Endothelial cell of umbilical vein (primary cell): ENCODE measurements around the gene SVOP. TPM values are rescaled to one million over a fixed set of nuclear protein-coding genes. Genes with fewer than 3 reads are reported as not detected.

ENCODE experiments used
- BruUV-seq: library from RNA; stranded (reverse); fragments of 400-500 nt; replicated peaks from 2 replicates; lab custom pipeline; 2021; lab: Mats Ljungman, UMichigan
- CTCF ChIA-PET: fragments of 300-600, 350-600 bp; sonication (Branson Sonifier 250); formaldehyde crosslinking; loops from one replicate; lab custom pipeline; 2021; ENCODE audit warnings: antibody characterized with exemption, inconsistent platforms; lab: Charles Lee
- POLR2A ChIA-PET: fragments of 300-600, 350-600 bp; sonication (Branson Sonifier 250); formaldehyde crosslinking; loops from one replicate; lab custom pipeline; 2021; ENCODE audit warnings: antibody characterized with exemption, inconsistent platforms; lab: Charles Lee
- DNase-seq: peaks from one replicate; pipeline ENCODE4 v3.0.0-alpha.2; 2011; ENCODE audit warnings: low read depth, low spot score
- FAIRE-seq: peaks from 2 replicates; lab custom pipeline; 2011; peaks lifted over from hg19 to GRCh38; lab: Jason Lieb, UNC
- H2AFZ ChIP-seq: 2 replicates; pipeline ENCODE4 v1.6.0; 2012; ENCODE audit warnings: low read depth, low read length, control low read depth, inconsistent platforms
- H3K27ac ChIP-seq: 2 replicates; pipeline ENCODE4 v1.5.1; 2011; ENCODE audit warnings: low read depth, mild to moderate bottlenecking, control low read depth, low read length, moderate library complexity; ENCODE audit not compliant: insufficient read depth
- H3K27me3 ChIP-seq, 2 experiments: 2 replicates each; pipeline versions ENCODE4 v1.6.0 to v1.6.1; 2011; ENCODE audit warnings: low read length in 2 of 2, mixed read lengths in 1 of 2; ENCODE audit not compliant: control insufficient read depth in 2 of 2, insufficient read depth in 2 of 2
- H3K36me3 ChIP-seq, 2 experiments: 2 replicates in 1 of 2; 3 replicates in 1 of 2; pipeline ENCODE4 v1.5.1; 2011; ENCODE audit warnings: low read length in 2 of 2, mild to moderate bottlenecking in 1 of 2, moderate library complexity in 1 of 2; ENCODE audit not compliant: control insufficient read depth in 2 of 2, insufficient read depth in 2 of 2; ENCODE audit errors: extremely low read depth in 1 of 2
- H3K4me1 ChIP-seq: 3 replicates; pipeline ENCODE4 v1.5.1; 2011; ENCODE audit warnings: mild to moderate bottlenecking, low read length; ENCODE audit not compliant: control insufficient read depth, insufficient read depth; ENCODE audit errors: extremely low read depth
- H3K4me2 ChIP-seq: 2 replicates; pipeline ENCODE4 v1.6.1; 2011; ENCODE audit warnings: low read length, control low read depth, mixed read lengths; ENCODE audit not compliant: insufficient read depth
- H3K4me3 ChIP-seq, 3 experiments: fragments of 200-600 bp in 1 of 3; sonication (generic), shearing (Covaris generic) in 1 of 3; replicated peaks in 1 of 3; 2 replicates each; pipeline ENCODE4 v1.5.1; 2011 to 2016; ENCODE audit warnings: control low read depth in 3 of 3, low read length in 3 of 3, mild to moderate bottlenecking in 2 of 3, inconsistent platforms in 1 of 3, low read depth in 1 of 3, moderate library complexity in 1 of 3; ENCODE audit not compliant: insufficient read depth in 1 of 3
- H3K79me2 ChIP-seq: 2 replicates; pipeline ENCODE4 v1.6.0; 2012; ENCODE audit warnings: low read length, inconsistent platforms; ENCODE audit not compliant: control insufficient read depth, insufficient read depth
- H3K9ac ChIP-seq: replicated peaks from 2 replicates; pipeline ENCODE3; 2011; ENCODE audit warnings: low read length, control low read depth; ENCODE audit not compliant: insufficient read depth; ENCODE audit errors: extremely low read depth
- H3K9me1 ChIP-seq: replicated peaks from 3 replicates; pipeline ENCODE4 v1.6.0; 2011; ENCODE audit warnings: mild to moderate bottlenecking, low read length; ENCODE audit not compliant: control insufficient read depth, insufficient read depth; ENCODE audit errors: extremely low read depth
- H3K9me3 ChIP-seq: replicated peaks from 2 replicates; pipeline ENCODE4 v1.5.1; 2012; ENCODE audit warnings: low read length, inconsistent platforms; ENCODE audit not compliant: control insufficient read depth, insufficient read depth
- H4K20me1 ChIP-seq: replicated peaks from 2 replicates; pipeline ENCODE3; 2011; ENCODE audit warnings: mild to moderate bottlenecking, low read length; ENCODE audit not compliant: control insufficient read depth, insufficient read depth; ENCODE audit errors: extremely low read depth
- EZH2 ChIP-seq: IDR thresholded peaks from 2 replicates; pipeline ENCODE4 v1.6.1; 2012; ENCODE audit warnings: borderline replicate concordance, low read depth, mild to moderate bottlenecking, moderate library complexity, low read length, inconsistent platforms; ENCODE audit not compliant: severe bottlenecking
- FOS ChIP-seq: IDR thresholded peaks from 2 replicates; pipeline ENCODE4 v1.6.1; 2011; ENCODE audit warnings: mild to moderate bottlenecking, low read length, moderate library complexity, borderline replicate concordance; ENCODE audit not compliant: insufficient read depth
- JUN ChIP-seq: IDR thresholded peaks from 2 replicates; pipeline ENCODE4 v1.6.1; 2011; ENCODE audit warnings: borderline replicate concordance, low read depth; ENCODE audit not compliant: insufficient read length, insufficient read depth
- MYC ChIP-seq: IDR thresholded peaks from one replicate; pipeline ENCODE4 v1.6.1; 2011; ENCODE audit warnings: mild to moderate bottlenecking, low read depth, low read length
- POLR2A ChIP-seq: IDR thresholded peaks from 2 replicates; pipeline ENCODE4 v1.6.1; 2012; ENCODE audit warnings: low read depth, mild to moderate bottlenecking, control low read depth, low read length
- POLR2AphosphoS5 ChIP-seq: IDR thresholded peaks from 2 replicates; pipeline ENCODE4 v1.6.1; 2012; ENCODE audit warnings: low read depth, mild to moderate bottlenecking, control low read depth, low read length, moderate library complexity; ENCODE audit not compliant: insufficient read depth
- dilution Hi-C: fragments of 300-500 bp; cut with MboI; formaldehyde crosslinking; loops from one replicate; pipeline ENCODE4 v1.15.0; 2019; ENCODE audit warnings: low sequenced_read_pairs; ENCODE audit not compliant: extremely low pct_ligation_motif_present
- intact Hi-C: fragments of 100-400 bp; cut with micrococcal nuclease; formaldehyde crosslinking; loops from one replicate; pipeline ENCODE4 v1.10.0; 2022
- polyA plus RNA-seq, 4 experiments: library from polyadenylated mRNA; depleted of rRNA in 3 of 4; stranded (reverse) in 3 of 4; unstranded in 1 of 4; fragments of >200 nt; gene quantifications; 2 replicates each; pipeline versions ENCODE4 v1.2.1 to v1.2.3, GENCODE V29; 2011 to 2012; ENCODE audit warnings: missing spikeins in 1 of 4
- total RNA-seq: library from RNA; stranded (reverse); gene quantifications from 2 replicates; pipeline ENCODE4 v1.2.3, GENCODE V29; 2021
- TF ChIP-seq, protein P1 (sequence below): IDR thresholded peaks from 2 replicates; pipeline ENCODE4 v1.6.1; 2011; ENCODE audit not compliant: insufficient read depth, insufficient read length
- TF ChIP-seq, protein P2 (sequence below), 2 donors: IDR thresholded peaks; 1 replicate in 1 of 2; 2 replicates in 1 of 2; pipeline ENCODE4 v1.5.1; 2011; ENCODE audit warnings: low read length in 2 of 2, mild to moderate bottlenecking in 2 of 2, moderate library complexity in 2 of 2, control low read depth in 1 of 2, inconsistent platforms in 1 of 2, low read depth in 1 of 2; ENCODE audit not compliant: insufficient read depth in 1 of 2; ENCODE audit errors: extremely low read depth in 1 of 2

Gene SVOP
- total and polyA plus RNA-seq, 2 donors (not counting 3 experiments of a cell fraction or from before 2014, with no cell fraction given) = not detected

DNA sequence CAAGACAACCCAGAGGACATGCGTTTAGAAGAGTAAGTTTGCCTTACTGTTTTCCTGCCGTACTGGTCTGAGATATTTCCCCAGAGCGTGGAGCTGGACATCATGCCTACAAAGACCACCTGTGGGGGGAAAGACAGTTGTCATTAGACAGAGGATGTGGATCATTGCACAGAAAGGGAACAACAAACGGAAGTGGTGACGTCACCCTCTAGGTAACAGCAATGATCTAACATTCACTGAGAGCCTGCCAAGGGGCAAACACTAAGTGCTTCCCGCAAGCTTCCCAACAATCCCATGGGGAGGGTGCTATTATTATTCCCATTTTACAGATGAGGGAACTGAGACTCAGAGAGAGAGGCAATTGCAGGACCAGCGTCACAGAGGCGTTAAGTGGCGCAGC lies 48.5 kb downstream of the SVOP start:
- Histone ChIP-seq H3K9me1 (no peaks in the 10 kb centered on the region), H3K4me2 (no peak overlapping the region), H3K79me2 (no peaks in the 10 kb centered on the region), H4K20me1 (no peaks in the 10 kb centered on the region), H3K9me3 (no peaks in the 10 kb centered on the region), H3K27me3 (no peaks in the 10 kb centered on the region), H2AFZ (no peak overlapping the region), H3K27ac (no peak overlapping the region), H3K9ac (no peak overlapping the region), H3K4me3 (no peak overlapping the region), H3K4me1 (no peaks in the 10 kb centered on the region), H3K36me3 (no peaks in the 10 kb centered on the region)
- no peak for FAIRE-seq
- dilution Hi-C loops (no loop called here), intact Hi-C loops (no loop called here)
- TF ChIP-seq, protein P1, sequence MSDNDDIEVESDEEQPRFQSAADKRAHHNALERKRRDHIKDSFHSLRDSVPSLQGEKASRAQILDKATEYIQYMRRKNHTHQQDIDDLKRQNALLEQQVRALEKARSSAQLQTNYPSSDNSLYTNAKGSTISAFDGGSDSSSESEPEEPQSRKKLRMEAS = no peak
- TF ChIP-seq, protein P2, sequence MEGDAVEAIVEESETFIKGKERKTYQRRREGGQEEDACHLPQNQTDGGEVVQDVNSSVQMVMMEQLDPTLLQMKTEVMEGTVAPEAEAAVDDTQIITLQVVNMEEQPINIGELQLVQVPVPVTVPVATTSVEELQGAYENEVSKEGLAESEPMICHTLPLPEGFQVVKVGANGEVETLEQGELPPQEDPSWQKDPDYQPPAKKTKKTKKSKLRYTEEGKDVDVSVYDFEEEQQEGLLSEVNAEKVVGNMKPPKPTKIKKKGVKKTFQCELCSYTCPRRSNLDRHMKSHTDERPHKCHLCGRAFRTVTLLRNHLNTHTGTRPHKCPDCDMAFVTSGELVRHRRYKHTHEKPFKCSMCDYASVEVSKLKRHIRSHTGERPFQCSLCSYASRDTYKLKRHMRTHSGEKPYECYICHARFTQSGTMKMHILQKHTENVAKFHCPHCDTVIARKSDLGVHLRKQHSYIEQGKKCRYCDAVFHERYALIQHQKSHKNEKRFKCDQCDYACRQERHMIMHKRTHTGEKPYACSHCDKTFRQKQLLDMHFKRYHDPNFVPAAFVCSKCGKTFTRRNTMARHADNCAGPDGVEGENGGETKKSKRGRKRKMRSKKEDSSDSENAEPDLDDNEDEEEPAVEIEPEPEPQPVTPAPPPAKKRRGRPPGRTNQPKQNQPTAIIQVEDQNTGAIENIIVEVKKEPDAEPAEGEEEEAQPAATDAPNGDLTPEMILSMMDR (IDR thresholded peaks at IDR 0.05; ENCODE audit: extremely low read depth in 1 of 2, insufficient read depth in 1 of 2, low read depth in 1 of 2, low read length in 2 of 2) = no peak
- TF ChIP-seq POLR2AphosphoS5 = no peak
- no peak for TF ChIP-seq JUN
- TF ChIP-seq POLR2A = no peak
- no peak for TF ChIP-seq FOS
- TF ChIP-seq MYC = no peak
- no TSS peak for BruUV-seq
- no peak for DNase-seq
- ChIA-PET POLR2A (no interaction called here), CTCF (no interaction called here)

DNA sequence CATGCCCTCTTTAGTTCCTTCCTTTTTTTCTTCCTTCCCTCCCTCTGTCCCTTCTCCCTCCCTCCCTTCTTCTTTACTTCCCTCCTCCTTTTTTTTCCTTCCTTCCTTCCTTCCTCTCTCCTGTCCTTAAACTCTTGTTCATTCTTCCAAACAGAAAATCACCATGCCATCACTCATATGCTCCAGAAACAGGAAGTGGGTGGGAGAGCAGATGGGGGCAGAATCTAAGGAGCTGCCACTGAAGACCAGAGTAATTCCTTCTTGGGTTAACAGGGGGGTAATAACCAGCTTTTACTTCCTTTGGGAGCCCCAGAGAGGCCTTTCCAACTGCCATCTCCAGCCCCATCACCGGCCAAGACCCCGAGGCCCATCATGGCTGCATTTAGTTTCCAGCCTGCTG lies 51.2 kb downstream of the SVOP start:
- Histone ChIP-seq H3K9me1 (no peaks in the 10 kb centered on the region), H3K27ac (no peak overlapping the region), H3K4me1 (no peaks in the 10 kb centered on the region), H3K79me2 (no peaks in the 10 kb centered on the region), H3K9me3 (no peaks in the 10 kb centered on the region), H2AFZ (no peak overlapping the region), H3K4me2 (no peak overlapping the region), H3K36me3 (no peaks in the 10 kb centered on the region), H3K9ac (no peak overlapping the region), H3K4me3 (no peak overlapping the region), H3K27me3 (no peaks in the 10 kb centered on the region), H4K20me1 (no peaks in the 10 kb centered on the region)
- dilution Hi-C loops (no loop called here), intact Hi-C loops (no loop called here)
- BruUV-seq = no TSS peak
- no peak for TF ChIP-seq EZH2
- TF ChIP-seq, protein P2 (IDR thresholded peaks at IDR 0.05; ENCODE audit: extremely low read depth in 1 of 2, insufficient read depth in 1 of 2, low read depth in 1 of 2, low read length in 2 of 2) = no peak
- ChIA-PET POLR2A (no interaction called here), CTCF (no interaction called here)
- FAIRE-seq = no peak
- no peak for DNase-seq
